ENCODE data around the gene MRGPRG.

DNA sequence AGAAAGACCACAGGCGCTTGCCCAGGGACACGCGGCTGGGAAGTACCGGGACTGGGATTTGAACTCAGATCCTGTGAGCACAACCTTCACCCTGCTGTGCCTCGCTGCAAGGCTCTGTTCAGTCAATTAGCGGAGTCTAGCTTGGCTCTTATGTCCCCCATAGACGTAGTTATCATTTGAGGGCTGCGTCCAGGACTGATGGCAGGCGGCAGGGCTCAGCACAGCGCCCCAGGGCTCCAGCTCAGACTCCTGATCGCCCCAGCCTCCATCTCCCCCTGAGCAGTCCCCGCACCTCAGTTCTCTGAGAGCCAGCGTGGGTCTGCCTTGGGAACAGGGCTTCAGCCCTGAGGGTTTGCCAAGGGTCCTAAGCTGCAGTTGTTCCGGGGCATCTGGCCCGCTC lies 19.8 kb downstream of the MRGPRG start:
- TF ChIP-seq, protein P1, sequence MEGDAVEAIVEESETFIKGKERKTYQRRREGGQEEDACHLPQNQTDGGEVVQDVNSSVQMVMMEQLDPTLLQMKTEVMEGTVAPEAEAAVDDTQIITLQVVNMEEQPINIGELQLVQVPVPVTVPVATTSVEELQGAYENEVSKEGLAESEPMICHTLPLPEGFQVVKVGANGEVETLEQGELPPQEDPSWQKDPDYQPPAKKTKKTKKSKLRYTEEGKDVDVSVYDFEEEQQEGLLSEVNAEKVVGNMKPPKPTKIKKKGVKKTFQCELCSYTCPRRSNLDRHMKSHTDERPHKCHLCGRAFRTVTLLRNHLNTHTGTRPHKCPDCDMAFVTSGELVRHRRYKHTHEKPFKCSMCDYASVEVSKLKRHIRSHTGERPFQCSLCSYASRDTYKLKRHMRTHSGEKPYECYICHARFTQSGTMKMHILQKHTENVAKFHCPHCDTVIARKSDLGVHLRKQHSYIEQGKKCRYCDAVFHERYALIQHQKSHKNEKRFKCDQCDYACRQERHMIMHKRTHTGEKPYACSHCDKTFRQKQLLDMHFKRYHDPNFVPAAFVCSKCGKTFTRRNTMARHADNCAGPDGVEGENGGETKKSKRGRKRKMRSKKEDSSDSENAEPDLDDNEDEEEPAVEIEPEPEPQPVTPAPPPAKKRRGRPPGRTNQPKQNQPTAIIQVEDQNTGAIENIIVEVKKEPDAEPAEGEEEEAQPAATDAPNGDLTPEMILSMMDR (conservative IDR thresholded peaks at IDR 0.05 in 1 of 2, IDR thresholded peaks at IDR 0.05 in 1 of 2; ENCODE audit: low read depth in 1 of 2, low read length in 2 of 2): no peak
- TF ChIP-seq EZH2 (IDR thresholded peaks at IDR 0.05; ENCODE audit: low read length, missing control alignments): no peak

Data from fibroblast of lung (primary cell).